ENCODE data around the gene TBCB. TPM values are rescaled to one million over a fixed set of nuclear protein-coding genes. Genes with fewer than 3 reads are reported as not detected.

TBCB gene
- total RNA-seq, 2 donors from 2014 or later: 158 to 260 TPM

DNA sequence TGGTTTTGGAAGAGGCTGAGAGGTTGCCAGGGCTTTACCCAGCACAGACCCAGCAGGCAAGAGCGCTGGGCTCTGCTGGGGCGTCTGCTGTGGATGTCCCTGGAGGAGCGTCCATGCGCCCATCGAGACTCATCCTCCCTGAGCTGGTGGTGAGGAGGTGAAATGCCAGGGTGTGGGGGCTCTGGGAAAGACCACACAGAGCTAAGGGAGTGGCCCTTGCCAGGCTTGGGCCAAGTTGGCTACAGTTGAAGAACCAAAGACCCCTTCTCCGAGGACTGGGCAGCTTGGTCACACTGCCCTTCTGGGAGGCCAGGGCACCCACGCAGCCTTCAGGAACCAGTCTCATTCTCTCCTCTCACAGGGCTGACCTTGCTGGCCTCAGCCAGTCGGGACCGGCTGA lies 28.9 kb upstream of the TBCB start:
- H3K27me3 ChIP-seq (replicated peaks; ENCODE audit: insufficient read depth): no peaks in the 10 kb centered on the region
- no peaks in the 10 kb centered on the region for H3K36me3 ChIP-seq
- no peak for TF ChIP-seq CTCF (IDR thresholded peaks at IDR 0.05)
- no peak for DNase-seq (ENCODE audit: low spot score)
- H3K27ac ChIP-seq: no peak overlapping the region
- H3K4me1 ChIP-seq (ENCODE audit: control insufficient read depth in 1 of 2, low read depth in 2 of 2): no peaks in the 10 kb centered on the region
- ATAC-seq (ENCODE audit: insufficient number of reproducible peaks, low FRiP score, low read depth): no peak
- H3K9me3 ChIP-seq: no peaks in the 10 kb centered on the region
- H3K4me3 ChIP-seq: no peak overlapping the region

- Histone ChIP-seq H3K9me3 (no peaks in the 10 kb centered on the region), H3K27me3 (replicated peaks; ENCODE audit: insufficient read depth) (no peaks in the 10 kb centered on the region), H3K36me3 (no peaks in the 10 kb centered on the region), H3K4me3 (no peak overlapping the region), H3K27ac (no peak overlapping the region), H3K4me1 (ENCODE audit: control insufficient read depth in 1 of 2, low read depth in 2 of 2) (no peaks in the 10 kb centered on the region)
- DNase-seq (ENCODE audit: low spot score): no peak
- TF ChIP-seq CTCF (IDR thresholded peaks at IDR 0.05): no peak
- no peak for ATAC-seq (ENCODE audit: insufficient number of reproducible peaks, low FRiP score, low read depth)
Measured at GRCh38 chr19:36089847-36090246, 25.4 kb upstream of the TBCB start.

GRCh38 chr19:36090910-36091695 lies 24.2 kb upstream of the TBCB start:
- no peaks in the 10 kb centered on the region for H3K27me3 ChIP-seq (replicated peaks; ENCODE audit: insufficient read depth)
- no peak for DNase-seq (ENCODE audit: low spot score)
- H3K27ac ChIP-seq: no peak overlapping the region
- H3K9me3 ChIP-seq: no peaks in the 10 kb centered on the region
- no peak overlapping the region for H3K4me3 ChIP-seq
- no peak for TF ChIP-seq CTCF (IDR thresholded peaks at IDR 0.05)
- ATAC-seq (ENCODE audit: insufficient number of reproducible peaks, low FRiP score, low read depth): no peak
- H3K4me1 ChIP-seq (ENCODE audit: control insufficient read depth in 1 of 2, low read depth in 2 of 2): no peaks in the 10 kb centered on the region
- no peaks in the 10 kb centered on the region for H3K36me3 ChIP-seq

DNA sequence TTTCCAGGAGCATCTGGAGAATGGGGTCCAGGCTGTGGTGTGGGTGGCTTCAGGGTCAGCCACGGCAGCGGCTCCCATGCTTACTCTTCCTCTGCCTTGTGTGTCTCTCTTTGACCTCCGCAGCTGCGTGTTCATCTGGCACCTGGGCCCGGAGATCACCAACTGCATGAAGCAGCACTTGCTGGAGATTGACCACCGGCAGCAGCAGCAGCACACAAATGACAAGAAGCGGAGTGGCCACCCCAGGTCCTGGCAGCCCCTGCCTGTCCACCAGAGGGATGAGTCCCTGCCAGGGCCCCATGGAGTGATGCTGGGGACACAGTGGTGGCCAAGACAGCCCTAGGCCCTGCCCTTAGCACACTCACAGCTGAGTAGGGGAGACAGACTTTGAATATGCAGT lies 22.7 kb upstream of the TBCB start:
- H3K36me3 ChIP-seq: no peaks in the 10 kb centered on the region
- H3K27ac ChIP-seq: no peak overlapping the region
- DNase-seq (ENCODE audit: low spot score): no peak
- no peaks in the 10 kb centered on the region for H3K27me3 ChIP-seq (replicated peaks; ENCODE audit: insufficient read depth)
- no peak overlapping the region for H3K4me3 ChIP-seq
- H3K9me3 ChIP-seq: no peaks in the 10 kb centered on the region
- no peak for ATAC-seq (ENCODE audit: insufficient number of reproducible peaks, low FRiP score, low read depth)
- TF ChIP-seq CTCF (IDR thresholded peaks at IDR 0.05): no peak
- no peaks in the 10 kb centered on the region for H3K4me1 ChIP-seq (ENCODE audit: control insufficient read depth in 1 of 2, low read depth in 2 of 2)

DNA sequence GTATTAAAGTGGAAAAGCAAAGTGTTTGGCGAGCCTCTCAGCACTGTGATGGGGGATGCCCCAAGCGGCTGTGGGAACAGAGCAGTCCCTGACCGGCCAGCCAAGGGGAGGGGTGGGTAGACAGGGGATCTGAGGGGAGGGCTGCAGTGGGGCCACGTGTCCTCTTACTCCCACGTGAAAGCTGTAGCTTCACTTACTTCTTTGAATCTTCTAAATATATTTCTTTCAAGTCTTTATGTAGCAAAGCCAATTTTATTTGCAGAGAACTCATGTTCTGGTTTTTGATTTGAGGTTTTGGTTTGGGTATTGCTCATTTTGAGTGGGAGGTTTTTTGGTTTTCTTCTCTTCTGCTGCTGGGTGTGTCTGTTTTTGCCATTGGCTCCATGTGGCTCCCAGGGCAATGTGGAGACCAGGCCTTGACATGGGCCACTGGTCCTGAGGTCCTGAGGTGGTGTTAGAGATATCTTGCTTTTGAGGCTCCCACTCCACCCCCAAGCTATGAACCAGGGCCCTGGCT lies 22.1 kb upstream of the TBCB start:
- H3K4me1 ChIP-seq (ENCODE audit: control insufficient read depth in 1 of 2, low read depth in 2 of 2): no peaks in the 10 kb centered on the region
- H3K9me3 ChIP-seq: no peaks in the 10 kb centered on the region
- no peak overlapping the region for H3K4me3 ChIP-seq
- H3K27ac ChIP-seq: no peak overlapping the region
- H3K36me3 ChIP-seq: no peaks in the 10 kb centered on the region
- DNase-seq (ENCODE audit: low spot score): no peak
- no peak for TF ChIP-seq CTCF (IDR thresholded peaks at IDR 0.05)
- no peaks in the 10 kb centered on the region for H3K27me3 ChIP-seq (replicated peaks; ENCODE audit: insufficient read depth)
- ATAC-seq (ENCODE audit: insufficient number of reproducible peaks, low FRiP score, low read depth): no peak
